Activated CD8-positive, alpha-beta memory T cell treated with anti-CD3 and anti-CD28 coated beads for 48 hours (primary cell): ENCODE measurements around the gene SAV1.
"Not testable (repeated sequence)": the region's sequence is repeated elsewhere in the genome, so short reads cannot be mapped to it uniquely, and the experiment has no call there.

Experiments used
- DNase-seq, 3 experiments: peaks; one replicate each; pipeline ENCODE4 v3.0.0-alpha.2; 2020; ENCODE audit warnings: low read depth in 2 of 3, low spot score in 2 of 3

SAV1 gene

GRCh38 chr14:50667996-50668825 is at the start of gene SAV1:
SAV1 (minus strand) TSS chr14:50668306; CDS start chr14:50667967, 339 bp downstream.
- DNase-seq, result peak; percentile 23 to 42 (median 30)

GRCh38 chr14:50717811-50718210 is 49.7 kb upstream of the SAV1 start:
- no peak for DNase-seq

GRCh38 chr14:50714450-50715073 is 46.5 kb upstream of the SAV1 start:
- no peak for DNase-seq

- DNase-seq, result no peak
Observed at GRCh38 chr14:50711043-50711442, 42.9 kb upstream of the SAV1 start.

GRCh38 chr14:50705026-50705593 is 37.0 kb upstream of the SAV1 start:
- DNase-seq, result no peak

GRCh38 chr14:50704454-50705010 is 36.4 kb upstream of the SAV1 start:
- no peak for DNase-seq

- no peak for DNase-seq
Observed at GRCh38 chr14:50697659-50698290, 29.7 kb upstream of the SAV1 start.

GRCh38 chr14:50694260-50694659 is 26.2 kb upstream of the SAV1 start:
- not testable (repeated sequence) for DNase-seq

- no peak for DNase-seq
Observed at GRCh38 chr14:50688875-50689274, 20.8 kb upstream of the SAV1 start.

- DNase-seq, result no peak
Observed at GRCh38 chr14:50679674-50680073, 11.6 kb upstream of the SAV1 start.

- DNase-seq, result no peak
Observed at GRCh38 chr14:50678163-50678562, 10.1 kb upstream of the SAV1 start.

GRCh38 chr14:50677527-50678063 is 9.5 kb upstream of the SAV1 start:
- DNase-seq, result no peak

- no peak for DNase-seq
Observed at GRCh38 chr14:50676814-50677516, 8.9 kb upstream of the SAV1 start.

- no peak for DNase-seq
Observed at GRCh38 chr14:50675597-50675996, 7.5 kb upstream of the SAV1 start.

- no peak for DNase-seq
Observed at GRCh38 chr14:50670866-50671256, 2.8 kb upstream of the SAV1 start.

GRCh38 chr14:50670196-50670865 is 2.2 kb upstream of the SAV1 start:
- DNase-seq, result no peak

GRCh38 chr14:50669441-50669986 is 1.4 kb upstream of the SAV1 start:
- DNase-seq, result no peak

GRCh38 chr14:50668826-50669143 is 679 bp upstream of the SAV1 start:
- DNase-seq, result no peak

- peak in 1 of 3 experiments; percentile 9 for DNase-seq
Observed at GRCh38 chr14:50667684-50667995, 466 bp downstream of the SAV1 start.
